Transverse colon (tissue), 4 donors: Measurements from ENCODE around the gene CACNA1B. TPM values are rescaled to one million over a fixed set of nuclear protein-coding genes. Genes with fewer than 3 reads are reported as not detected.

Source experiments
- DNase-seq: peaks from one replicate; pipeline ENCODE4 v3.0.0-alpha.2; 2019
- H3K27ac ChIP-seq, 4 donors: fragments of 200-600 bp; sonication (generic); 2 replicates each; pipeline ENCODE4 v1.5.1; 2016 to 2018; ENCODE audit warnings: inconsistent platforms in 4 of 4
- H3K27me3 ChIP-seq: fragments of 200-600 bp; sonication (generic); 2 replicates; pipeline ENCODE4 v1.5.1; 2017; ENCODE audit warnings: inconsistent platforms
- H3K36me3 ChIP-seq, 4 donors: fragments of 200-600 bp; sonication (generic); 2 replicates each; pipeline ENCODE4 v1.5.1; 2017 to 2019; ENCODE audit warnings: inconsistent platforms in 4 of 4
- H3K4me1 ChIP-seq, 4 donors: fragments of 200-600 bp; sonication (generic); 2 replicates each; pipeline ENCODE4 v1.5.1; 2017 to 2020; ENCODE audit warnings: inconsistent platforms in 4 of 4
- H3K4me3 ChIP-seq, 4 donors: fragments of 200-600 bp; sonication (generic); 1 replicate in 1 of 4; 2 replicates in 3 of 4; pipeline versions ENCODE4 v1.5.1 to v1.6.1; 2017 to 2019; ENCODE audit warnings: inconsistent platforms in 4 of 4
- H3K9me3 ChIP-seq, 2 donors: fragments of 200-600 bp; sonication (generic); 2 replicates each; pipeline ENCODE4 v1.5.1; 2017 to 2019; ENCODE audit warnings: inconsistent platforms in 2 of 2
- EP300 ChIP-seq: sonication (generic); formaldehyde crosslinking; IDR thresholded peaks from one replicate; pipeline ENCODE4 v1.6.1; 2017; ENCODE audit warnings: antibody characterized with exemption, low read depth
- POLR2A ChIP-seq: fragments of 450-650 bp; IDR thresholded peaks from one replicate; pipeline ENCODE4 v1.6.1; 2016; ENCODE audit warnings: antibody characterized with exemption, mild to moderate bottlenecking, moderate library complexity
- POLR2AphosphoS5 ChIP-seq, 3 donors: sonication (generic); formaldehyde crosslinking; IDR thresholded peaks; one replicate each; pipeline ENCODE4 v1.6.1; 2016; ENCODE audit warnings: antibody characterized with exemption in 3 of 3
- WGBS, 2 donors: methylation state at CpG; one replicate each; pipeline ENCODE4 v1.1.5; 2018; ENCODE audit warnings: low coverage in 1 of 2; 5-methylcytosine and 5-hydroxymethylcytosine counted together
- in situ Hi-C, 4 donors: fragments of 200-750 bp; cut with MboI; loops; one replicate each; pipeline versions ENCODE4 v1.15.0 to v1.15.1; 2017; ENCODE audit warnings: low sequenced_read_pairs in 3 of 4, low pct_ligation_motif_present in 1 of 4, low pct_unique_long_range_greater_than_20kb in 1 of 4
- intact Hi-C: fragments of 100-400 bp; cut with DNase I; formaldehyde crosslinking; loops from one replicate; pipeline ENCODE4 v1.15.1; 2023; ENCODE audit warnings: low total_unique reads
- total RNA-seq, 4 donors: library from RNA; depleted of rRNA; stranded (reverse); fragments of >200 nt; gene quantifications; one replicate each; pipeline ENCODE4 v1.1.0, GENCODE V29; 2016
- TF ChIP-seq, protein P1 (sequence below), 5 experiments: fragments of 200-600 bp in 3 of 5; fragments of 450-650 bp in 2 of 5; sonication (generic) in 3 of 5; IDR thresholded peaks; 1 replicate in 2 of 5; 2 replicates in 3 of 5; pipeline ENCODE4 v1.5.1; 2016 to 2017; ENCODE audit warnings: antibody characterized with exemption in 5 of 5, inconsistent platforms in 3 of 5, mild to moderate bottlenecking in 2 of 5, moderate library complexity in 1 of 5

The CACNA1B gene
- total RNA-seq, 4 donors from 2014 or later: 0.27 to 0.40 (median 0.35) TPM

DNA sequence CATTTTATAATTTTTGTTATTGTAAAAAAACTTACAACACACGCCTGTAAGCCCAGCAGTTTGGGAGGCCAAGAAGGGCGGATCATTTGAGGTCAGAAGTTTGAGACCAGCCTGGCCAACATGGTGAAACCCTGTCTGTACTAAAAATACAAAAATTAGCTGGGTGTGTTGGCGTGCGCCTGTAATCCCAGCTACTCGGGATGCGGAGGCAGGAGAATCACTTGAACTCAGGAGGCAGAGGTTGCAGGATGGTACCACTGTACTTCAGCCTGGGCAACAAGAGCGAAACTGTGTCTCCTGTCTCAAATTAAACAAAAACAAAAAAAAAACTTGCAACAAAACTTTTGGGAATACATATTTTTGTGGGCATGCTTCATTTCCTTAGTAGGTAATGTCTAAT is 164.6 kb downstream of the CACNA1B start:
- intact Hi-C loops (no loop called here), in situ Hi-C loops (no loop called here)
- Histone ChIP-seq H3K4me3 (no peak overlapping the region), H3K36me3 (no peaks in the 10 kb centered on the region), H3K4me1 (no peaks in the 10 kb centered on the region), H3K9me3 (no peaks in the 10 kb centered on the region), H3K27me3 (no peaks in the 10 kb centered on the region), H3K27ac (no peak overlapping the region)
- no peak for DNase-seq
- TF ChIP-seq POLR2A (no peak), POLR2AphosphoS5 (IDR thresholded peaks at IDR 0.05) (no peak), EP300 (no peak)
- TF ChIP-seq, protein P1, sequence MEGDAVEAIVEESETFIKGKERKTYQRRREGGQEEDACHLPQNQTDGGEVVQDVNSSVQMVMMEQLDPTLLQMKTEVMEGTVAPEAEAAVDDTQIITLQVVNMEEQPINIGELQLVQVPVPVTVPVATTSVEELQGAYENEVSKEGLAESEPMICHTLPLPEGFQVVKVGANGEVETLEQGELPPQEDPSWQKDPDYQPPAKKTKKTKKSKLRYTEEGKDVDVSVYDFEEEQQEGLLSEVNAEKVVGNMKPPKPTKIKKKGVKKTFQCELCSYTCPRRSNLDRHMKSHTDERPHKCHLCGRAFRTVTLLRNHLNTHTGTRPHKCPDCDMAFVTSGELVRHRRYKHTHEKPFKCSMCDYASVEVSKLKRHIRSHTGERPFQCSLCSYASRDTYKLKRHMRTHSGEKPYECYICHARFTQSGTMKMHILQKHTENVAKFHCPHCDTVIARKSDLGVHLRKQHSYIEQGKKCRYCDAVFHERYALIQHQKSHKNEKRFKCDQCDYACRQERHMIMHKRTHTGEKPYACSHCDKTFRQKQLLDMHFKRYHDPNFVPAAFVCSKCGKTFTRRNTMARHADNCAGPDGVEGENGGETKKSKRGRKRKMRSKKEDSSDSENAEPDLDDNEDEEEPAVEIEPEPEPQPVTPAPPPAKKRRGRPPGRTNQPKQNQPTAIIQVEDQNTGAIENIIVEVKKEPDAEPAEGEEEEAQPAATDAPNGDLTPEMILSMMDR (IDR thresholded peaks at IDR 0.05): no peak
- WGBS, 2 donors: 85 to 86% methylated on average over 7 of the region's 7 CpGs

DNA sequence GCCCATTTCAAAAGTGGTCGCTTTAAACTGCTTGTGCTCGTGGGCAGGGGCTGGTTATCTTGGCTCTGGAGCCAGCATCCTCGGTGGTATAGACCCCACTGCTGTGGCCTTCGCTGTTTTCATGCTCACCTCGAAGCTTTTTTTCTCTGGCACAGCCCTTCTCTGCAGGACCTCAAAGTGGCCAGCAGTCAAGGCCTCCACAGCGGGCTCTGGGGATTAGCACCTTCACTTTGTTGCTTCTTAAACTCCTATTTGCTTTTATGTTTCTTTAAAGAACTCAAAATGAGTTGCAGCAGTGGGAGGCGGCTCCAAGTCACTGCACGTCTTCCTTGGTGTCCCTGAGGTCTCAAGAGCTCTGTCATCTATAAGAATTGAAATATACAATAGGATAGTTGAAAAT is 165.1 kb downstream of the CACNA1B start:
- Histone ChIP-seq H3K9me3 (no peaks in the 10 kb centered on the region), H3K4me1 (no peaks in the 10 kb centered on the region), H3K27me3 (no peaks in the 10 kb centered on the region), H3K27ac (no peak overlapping the region), H3K36me3 (no peaks in the 10 kb centered on the region), H3K4me3 (no peak overlapping the region)
- TF ChIP-seq EP300 (no peak), POLR2AphosphoS5 (IDR thresholded peaks at IDR 0.05) (no peak), POLR2A (no peak)
- TF ChIP-seq, protein P1 (IDR thresholded peaks at IDR 0.05): no peak
- 58 to 68% methylated on average over 6 to 8 of the region's 8 CpGs for WGBS, 2 donors
- intact Hi-C loops (no loop called here), in situ Hi-C loops (no loop called here)
- no peak for DNase-seq

DNA sequence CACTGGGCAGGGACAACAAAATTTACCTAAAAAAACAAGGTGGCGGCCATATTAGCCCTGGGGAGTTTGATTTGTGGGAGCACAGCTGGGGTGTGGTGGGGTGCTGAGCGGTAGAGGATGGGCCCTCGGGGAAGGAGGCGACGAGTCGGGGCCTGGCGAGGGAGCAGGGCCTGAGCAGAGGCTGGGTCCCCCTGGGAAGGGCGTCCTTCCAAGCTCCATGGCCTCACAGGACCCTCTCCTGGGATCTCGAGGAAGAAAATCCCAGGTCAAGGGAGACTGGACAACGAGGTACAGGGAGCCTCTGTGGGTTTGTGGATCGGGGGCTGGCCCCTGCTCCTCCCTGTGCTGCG is 165.5 kb downstream of the CACNA1B start:
- Histone ChIP-seq H3K9me3 (no peaks in the 10 kb centered on the region), H3K4me3 (no peak overlapping the region), H3K27me3 (no peaks in the 10 kb centered on the region), H3K27ac (no peak overlapping the region), H3K4me1 (no peaks in the 10 kb centered on the region), H3K36me3 (no peaks in the 10 kb centered on the region)
- in situ Hi-C loops (no loop called here), intact Hi-C loops (no loop called here)
- no peak for TF ChIP-seq POLR2A
- TF ChIP-seq EP300: no peak
- TF ChIP-seq, protein P1 (IDR thresholded peaks at IDR 0.05): no peak
- no peak for TF ChIP-seq POLR2AphosphoS5 (IDR thresholded peaks at IDR 0.05)
- 67 to 80% methylated on average over 1 to 12 of the region's 12 CpGs for WGBS, 2 donors
- DNase-seq: no peak

DNA sequence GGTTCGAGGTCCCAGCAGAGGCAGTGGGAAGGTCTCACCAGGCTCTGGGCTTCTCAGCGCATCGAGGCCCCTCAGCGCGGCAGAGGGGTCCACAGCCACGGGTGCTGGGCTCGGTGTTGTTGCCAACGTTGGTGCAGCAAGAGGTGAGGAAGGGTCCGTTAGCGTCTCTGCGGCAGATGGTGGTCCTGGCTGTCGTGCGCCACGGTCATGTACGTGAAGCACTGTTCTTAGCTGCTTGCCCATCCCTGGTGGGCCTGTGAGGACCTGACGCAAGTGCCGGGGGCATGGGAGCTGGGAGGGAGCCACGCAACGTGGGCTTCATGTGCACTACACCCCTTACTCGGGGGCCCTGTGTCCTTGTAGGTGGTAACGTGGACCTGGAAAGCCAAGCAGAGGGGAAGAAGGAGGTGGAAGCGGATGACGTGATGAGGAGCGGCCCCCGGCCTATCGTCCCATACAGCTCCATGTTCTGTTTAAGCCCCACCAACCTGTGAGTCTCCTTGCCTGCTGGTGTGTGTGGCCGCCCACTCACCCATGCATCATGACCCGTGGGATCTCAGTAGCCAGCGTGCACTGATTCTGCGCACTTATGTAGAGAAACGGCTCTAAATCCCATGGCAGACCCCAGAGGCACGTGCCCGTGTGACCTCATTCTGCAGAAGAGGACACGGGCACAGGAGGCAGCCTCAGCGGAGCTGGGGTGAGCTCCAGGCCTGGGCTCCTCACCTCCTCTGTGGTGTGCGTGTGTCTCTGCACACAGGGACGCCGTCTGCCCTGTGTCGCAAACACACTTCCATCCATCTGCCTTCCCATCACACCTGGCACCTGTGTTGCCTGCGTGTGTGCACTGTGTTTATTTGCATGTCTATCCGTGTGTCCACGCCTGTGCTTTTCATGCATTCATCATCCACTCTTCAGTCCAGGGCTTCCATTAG is 166.1 kb downstream of the CACNA1B start:
- Histone ChIP-seq H3K4me1 (no peaks in the 10 kb centered on the region), H3K27ac (no peak overlapping the region), H3K27me3 (no peaks in the 10 kb centered on the region), H3K36me3 (no peaks in the 10 kb centered on the region), H3K9me3 (no peaks in the 10 kb centered on the region), H3K4me3 (no peak overlapping the region)
- intact Hi-C loops: no loop called here
- TF ChIP-seq POLR2AphosphoS5 (IDR thresholded peaks at IDR 0.05) (no peak), POLR2A (no peak), EP300 (no peak)
- TF ChIP-seq, protein P1 (IDR thresholded peaks at IDR 0.05): no peak
- DNase-seq: no peak
- in situ Hi-C loops: no loop called here
- WGBS, 2 donors: 82 to 91% methylated on average over 11 to 42 of the region's 42 CpGs
